Upper lobe of left lung (tissue), 4 donors: Measurements from ENCODE around the gene RND1.
"Not testable (repeated sequence)": the region's sequence is repeated elsewhere in the genome, so short reads cannot be mapped to it uniquely, and the experiment has no call there.

ENCODE experiments used
- CTCF ChIP-seq, 6 experiments: fragments of 450-650 bp in 4 of 6; fragments of 200-600 bp in 2 of 6; sonication (generic) in 2 of 6; IDR thresholded peaks; one replicate each; pipeline ENCODE4 v1.5.1; 2016 to 2019; ENCODE audit warnings: antibody characterized with exemption in 6 of 6
- EP300 ChIP-seq, 4 donors: sonication (generic); formaldehyde crosslinking; IDR thresholded peaks; one replicate each; pipeline ENCODE4 v1.5.1; 2017; ENCODE audit warnings: antibody characterized with exemption in 4 of 4, control low read depth in 2 of 4
- POLR2A ChIP-seq, 4 donors: fragments of 450-650 bp; IDR thresholded peaks; one replicate each; pipeline ENCODE4 v1.5.1; 2016 to 2017; ENCODE audit warnings: antibody characterized with exemption in 4 of 4, mild to moderate bottlenecking in 2 of 4

- not testable (repeated sequence) for TF ChIP-seq POLR2A, CTCF, EP300 (IDR thresholded peaks at IDR 0.05)
Measured at GRCh38 chr12:48909698-48910097, 44.0 kb upstream of the RND1 start.
